GM23248 (cell line): ENCODE measurements around the gene USP31.

ENCODE experiments used
- EZH2 ChIP-seq: fragments of 200-600 bp; sonication (generic); IDR thresholded peaks from 2 replicates; pipeline ENCODE4 v1.6.1; 2018; ENCODE audit warnings: antibody characterized with exemption, mild to moderate bottlenecking; ENCODE audit not compliant: insufficient read depth, poor library complexity, severe bottlenecking
- EZH2phosphoT487 ChIP-seq: fragments of 200-600 bp; sonication (generic); IDR thresholded peaks from 2 replicates; pipeline ENCODE4 v1.6.1; 2018; ENCODE audit warnings: antibody characterized with exemption, moderate library complexity, mild to moderate bottlenecking, low read depth; ENCODE audit not compliant: insufficient read depth

- TF ChIP-seq EZH2 (no peak), EZH2phosphoT487 (no peak)
Observed at GRCh38 chr16:23124315-23124714, 24.9 kb downstream of the USP31 start.
